K562 (cell line): ENCODE results near the gene OR6S1. TPM values are rescaled to one million over a fixed set of nuclear protein-coding genes. Genes with fewer than 3 reads are reported as not detected.

Experiments
- DNMT1 ChIP-seq: fragments of 450-650 bp; IDR thresholded peaks from 2 replicates; pipeline ENCODE4 v1.6.1; 2016; ENCODE audit warnings: antibody characterized with exemption, mild to moderate bottlenecking
- FOXJ2 ChIP-seq: fragments of 200-800 bp; sonication (Bioruptor generic); IDR thresholded peaks from 2 replicates; pipeline ENCODE4 v1.6.1; 2016; ENCODE audit warnings: missing genetic modification characterization, missing compliant biosample characterization
- LEF1 ChIP-seq: fragments of 450-650 bp; IDR thresholded peaks from 2 replicates; pipeline ENCODE4 v1.6.1; 2016; ENCODE audit warnings: mild to moderate bottlenecking
- PTRF ChIP-seq: fragments of 450-650 bp; IDR thresholded peaks from 2 replicates; pipeline ENCODE4 v1.6.1; 2016; ENCODE audit warnings: mild to moderate bottlenecking, missing genetic modification characterization, missing compliant biosample characterization
- SAP30 ChIP-seq: fragments of 200-600 bp; sonication (generic); IDR thresholded peaks from 2 replicates; pipeline ENCODE4 v1.6.1; 2012; ENCODE audit warnings: borderline replicate concordance, low read depth, mild to moderate bottlenecking, moderate library complexity, low read length, control low read depth, inconsistent platforms; ENCODE audit not compliant: insufficient read depth, poor library complexity, severe bottlenecking
- polyA plus RNA-seq, 8 experiments: library from polyadenylated mRNA; depleted of rRNA in 4 of 8; stranded (reverse) in 5 of 8; unstranded in 3 of 8; fragments of >200 nt; fragmentation: Nextera tagmentation in 2 of 8; fragmentation: Illumina TruSeq in 1 of 8; extraction: Ambion mirVana in 2 of 8; extraction: Trizol in 1 of 8; gene quantifications; 2 replicates each; pipeline versions ENCODE4 v1.2.1 to v1.2.3, GENCODE V29; 2011 to 2014; ENCODE audit warnings: inconsistent platforms in 1 of 8, missing spikeins in 1 of 8
- total RNA-seq, 7 experiments: library from RNA; depleted of rRNA in 6 of 7; stranded (reverse); fragments of >200 nt in 6 of 7; fragmentation: Illumina TruSeq in 2 of 7; extraction: Trizol in 2 of 7; gene quantifications; 2 replicates each; pipeline versions ENCODE4 v1.2.1 to v1.2.3, GENCODE V29; 2011 to 2021; ENCODE audit warnings: low replicate concordance in 1 of 7
- TF ChIP-seq, protein P1 (sequence below): sonication (generic); formaldehyde crosslinking; IDR thresholded peaks from 2 replicates; pipeline ENCODE4 v1.8.1; 2023; ENCODE audit warnings: missing genetic modification reagents, mild to moderate bottlenecking, borderline replicate concordance

The OR6S1 gene
- total and polyA plus RNA-seq, 9 of the 15 experiments (the other 6 are each of a cell fraction or from before 2014, with no cell fraction given) = not detected

DNA sequence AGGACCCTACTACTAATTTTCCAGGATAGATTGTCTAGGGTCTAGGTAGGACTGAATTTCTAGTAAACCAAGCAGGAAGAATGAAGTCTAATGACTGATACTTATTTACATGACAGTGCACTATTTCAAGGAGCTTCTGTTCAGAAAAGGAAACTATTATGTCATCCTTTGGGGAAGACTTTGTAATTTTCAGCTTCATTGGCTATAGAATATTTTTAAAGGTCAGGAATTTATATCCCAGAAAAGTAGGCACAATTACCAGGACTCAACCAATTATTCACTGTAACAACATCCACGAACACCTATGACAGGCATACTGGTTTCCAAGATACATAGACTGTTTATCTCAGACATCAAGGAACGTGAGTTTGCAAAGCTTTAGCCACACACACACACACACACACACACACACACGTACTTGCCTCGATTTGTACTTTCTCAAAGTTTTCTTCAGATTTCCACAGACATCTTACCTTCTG is 23.2 kb downstream of the OR6S1 start (continued):
- TF ChIP-seq, protein P1, sequence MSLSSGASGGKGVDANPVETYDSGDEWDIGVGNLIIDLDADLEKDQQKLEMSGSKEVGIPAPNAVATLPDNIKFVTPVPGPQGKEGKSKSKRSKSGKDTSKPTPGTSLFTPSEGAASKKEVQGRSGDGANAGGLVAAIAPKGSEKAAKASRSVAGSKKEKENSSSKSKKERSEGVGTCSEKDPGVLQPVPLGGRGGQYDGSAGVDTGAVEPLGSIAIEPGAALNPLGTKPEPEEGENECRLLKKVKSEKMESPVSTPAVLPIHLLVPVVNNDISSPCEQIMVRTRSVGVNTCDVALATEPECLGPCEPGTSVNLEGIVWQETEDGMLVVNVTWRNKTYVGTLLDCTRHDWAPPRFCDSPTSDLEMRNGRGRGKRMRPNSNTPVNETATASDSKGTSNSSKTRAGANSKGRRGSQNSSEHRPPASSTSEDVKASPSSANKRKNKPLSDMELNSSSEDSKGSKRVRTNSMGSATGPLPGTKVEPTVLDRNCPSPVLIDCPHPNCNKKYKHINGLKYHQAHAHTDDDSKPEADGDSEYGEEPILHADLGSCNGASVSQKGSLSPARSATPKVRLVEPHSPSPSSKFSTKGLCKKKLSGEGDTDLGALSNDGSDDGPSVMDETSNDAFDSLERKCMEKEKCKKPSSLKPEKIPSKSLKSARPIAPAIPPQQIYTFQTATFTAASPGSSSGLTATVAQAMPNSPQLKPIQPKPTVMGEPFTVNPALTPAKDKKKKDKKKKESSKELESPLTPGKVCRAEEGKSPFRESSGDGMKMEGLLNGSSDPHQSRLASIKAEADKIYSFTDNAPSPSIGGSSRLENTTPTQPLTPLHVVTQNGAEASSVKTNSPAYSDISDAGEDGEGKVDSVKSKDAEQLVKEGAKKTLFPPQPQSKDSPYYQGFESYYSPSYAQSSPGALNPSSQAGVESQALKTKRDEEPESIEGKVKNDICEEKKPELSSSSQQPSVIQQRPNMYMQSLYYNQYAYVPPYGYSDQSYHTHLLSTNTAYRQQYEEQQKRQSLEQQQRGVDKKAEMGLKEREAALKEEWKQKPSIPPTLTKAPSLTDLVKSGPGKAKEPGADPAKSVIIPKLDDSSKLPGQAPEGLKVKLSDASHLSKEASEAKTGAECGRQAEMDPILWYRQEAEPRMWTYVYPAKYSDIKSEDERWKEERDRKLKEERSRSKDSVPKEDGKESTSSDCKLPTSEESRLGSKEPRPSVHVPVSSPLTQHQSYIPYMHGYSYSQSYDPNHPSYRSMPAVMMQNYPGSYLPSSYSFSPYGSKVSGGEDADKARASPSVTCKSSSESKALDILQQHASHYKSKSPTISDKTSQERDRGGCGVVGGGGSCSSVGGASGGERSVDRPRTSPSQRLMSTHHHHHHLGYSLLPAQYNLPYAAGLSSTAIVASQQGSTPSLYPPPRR (CRISPR knock-in tag) = no peak
- peak; percentile 91 for TF ChIP-seq FOXJ2 (tag)
- TF ChIP-seq PTRF (tag) = no peak
- no peak for TF ChIP-seq SAP30
- TF ChIP-seq LEF1 = peak; percentile 64; the same call in 1 of the 2 replicates
- TF ChIP-seq DNMT1 = no peak
